Measurements from ENCODE around the gene DOK5.

GRCh38 chr20:54434196-54434595 is 41.2 kb upstream of the DOK5 start:
- TF ChIP-seq CTCF (IDR thresholded peaks at IDR 0.05; ENCODE audit: insufficient read depth, low read length, poor library complexity, severe bottlenecking), result no peak
- TF ChIP-seq EZH2phosphoT487 (conservative IDR thresholded peaks at IDR 0.05; ENCODE audit: low read length), result no peak

Measured in SU-DHL-6 (cell line).